ENCODE results near the gene LGR6. TPM values are rescaled to one million over a fixed set of nuclear protein-coding genes. Genes with fewer than 3 reads are reported as not detected.

The LGR6 gene
- total and polyA plus RNA-seq, 10 of the 15 experiments (the other 5 are each of a cell fraction or from before 2014, with no cell fraction given), result not detected

- ATAC-seq (no peak), FAIRE-seq (no peak), DNase-seq (ENCODE audit: low read depth, low spot score) (no peak)
- Histone ChIP-seq H3K27ac (ENCODE audit: control insufficient read depth, insufficient read depth) (no peak overlapping the region), H3K4me1 (ENCODE audit: control insufficient read depth, insufficient read depth, low read length) (no peaks in the 10 kb centered on the region), H3K4me2 (ENCODE audit: control insufficient read depth, insufficient read depth) (no peak overlapping the region), H3K27me3 (replicated peaks in 1 of 2; ENCODE audit: control insufficient read depth in 2 of 2, insufficient read depth in 2 of 2, low read length in 1 of 2) (no peaks in the 10 kb centered on the region), H3K9me3 (replicated peaks; ENCODE audit: control insufficient read depth, insufficient read depth, low read length) (no peaks in the 10 kb centered on the region), H3K79me2 (ENCODE audit: control insufficient read depth, insufficient read depth, low read length) (no peaks in the 10 kb centered on the region), H4K20me1 (ENCODE audit: control insufficient read depth, insufficient read depth) (no peaks in the 10 kb centered on the region), H3K4me3 (no peak overlapping the region), H2AFZ (ENCODE audit: control insufficient read depth, low read depth, low read length) (no peak overlapping the region), H3K9ac (ENCODE audit: control insufficient read depth, insufficient read depth, low read length) (no peak overlapping the region), H3K36me3 (ENCODE audit: control insufficient read depth in 2 of 2, insufficient read depth in 2 of 2, low read length in 1 of 2) (no peaks in the 10 kb centered on the region)
- CTCF ChIA-PET, result interaction anchor here (1.4 kb wide), 1 partner anchor 17 kb away, joined by 4 read pairs; no protein-coding TSS in a partner anchor
- POLR2A ChIA-PET, result interaction anchor here (0.7 kb wide), 1 partner anchor 648 kb away, joined by 3 read pairs; no protein-coding TSS in a partner anchor
- in situ Hi-C loops (cut with MboI) (no loop called here), intact Hi-C loops (cut with micrococcal nuclease; ENCODE audit: unreplicated experiment) (no loop called here)
- WGBS (ENCODE audit: insufficient coverage, insufficient replicate concordance, low lambda C conversion rate, missing lambda C conversion rate), result 93% methylated on average over 3 of the region's 3 CpGs
- BruUV-seq (replicated peaks), result no TSS peak
- SMC1A ChIA-PET (ENCODE audit: uncharacterized antibody, unreplicated experiment), result interaction anchor here (0.7 kb wide), 1 partner anchor 339 kb away, joined by 3 read pairs; no protein-coding TSS in a partner anchor
- RAD21 ChIA-PET (ENCODE audit: unreplicated experiment), result no interaction called here
- TF ChIP-seq HCFC1 (IDR thresholded peaks at IDR 0.05; ENCODE audit: low read length) (no peak), ATF2 (IDR thresholded peaks at IDR 0.05; ENCODE audit: low read length) (no peak), RELA (IDR thresholded peaks at IDR 0.05; ENCODE audit: borderline replicate concordance, partially characterized antibody) (no peak), REST (IDR thresholded peaks at IDR 0.05; ENCODE audit: low read depth, low read length) (no peak), SMAD5 (IDR thresholded peaks at IDR 0.05; ENCODE audit: low read depth) (no peak), RUNX3 (IDR thresholded peaks at IDR 0.05; ENCODE audit: low read length) (no peak), JUND (IDR thresholded peaks at IDR 0.05; ENCODE audit: low read depth, low read length) (no peak), CREM (IDR thresholded peaks at IDR 0.05; ENCODE audit: low read depth) (no peak), E2F8 (IDR thresholded peaks at IDR 0.05; ENCODE audit: low read depth, partially characterized antibody) (no peak)
- TF ChIP-seq, protein P1, sequence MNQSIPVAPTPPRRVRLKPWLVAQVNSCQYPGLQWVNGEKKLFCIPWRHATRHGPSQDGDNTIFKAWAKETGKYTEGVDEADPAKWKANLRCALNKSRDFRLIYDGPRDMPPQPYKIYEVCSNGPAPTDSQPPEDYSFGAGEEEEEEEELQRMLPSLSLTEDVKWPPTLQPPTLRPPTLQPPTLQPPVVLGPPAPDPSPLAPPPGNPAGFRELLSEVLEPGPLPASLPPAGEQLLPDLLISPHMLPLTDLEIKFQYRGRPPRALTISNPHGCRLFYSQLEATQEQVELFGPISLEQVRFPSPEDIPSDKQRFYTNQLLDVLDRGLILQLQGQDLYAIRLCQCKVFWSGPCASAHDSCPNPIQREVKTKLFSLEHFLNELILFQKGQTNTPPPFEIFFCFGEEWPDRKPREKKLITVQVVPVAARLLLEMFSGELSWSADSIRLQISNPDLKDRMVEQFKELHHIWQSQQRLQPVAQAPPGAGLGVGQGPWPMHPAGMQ (IDR thresholded peaks at IDR 0.05; ENCODE audit: borderline replicate concordance), result no peak
- TF ChIP-seq, protein P2, sequence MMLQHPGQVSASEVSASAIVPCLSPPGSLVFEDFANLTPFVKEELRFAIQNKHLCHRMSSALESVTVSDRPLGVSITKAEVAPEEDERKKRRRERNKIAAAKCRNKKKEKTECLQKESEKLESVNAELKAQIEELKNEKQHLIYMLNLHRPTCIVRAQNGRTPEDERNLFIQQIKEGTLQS (IDR thresholded peaks at IDR 0.05; ENCODE audit: borderline replicate concordance, extremely low read depth, low read depth, low read length), result no peak
Observed at GRCh38 chr1:202361701-202362100, 168.1 kb downstream of the LGR6 start.
